IMR-90 (cell line): ENCODE results near the gene FOXP1. TPM values are rescaled to one million over a fixed set of nuclear protein-coding genes. Genes with fewer than 3 reads are reported as not detected.
A peak's percentile ranks its signal among the peaks of the same experiment; 100 is the strongest.

Experiments used
- ATAC-seq: fragments of 200-7000 bp; cut with Tn5 transposase; 2 replicates; pipeline ENCODE4 v1.9.1; 2020; ENCODE audit warnings: low read depth, mild to moderate bottlenecking, moderate library complexity
- BruUV-seq: library from RNA; stranded (reverse); fragments of 400-500 nt; replicated peaks from 2 replicates; lab custom pipeline; 2021; lab: Mats Ljungman, UMichigan
- CTCF ChIA-PET: fragments of 300-600 bp; formaldehyde crosslinking; extraction: SDS; loops from one replicate; lab custom pipeline; 2021; ENCODE audit warnings: antibody characterized with exemption; lab: Yijun Ruan, JAX
- POLR2A ChIA-PET: fragments of 300-600 bp; sonication (Branson Sonifier 250); formaldehyde crosslinking; loops from one replicate; lab custom pipeline; 2022; ENCODE audit warnings: antibody characterized with exemption; ENCODE audit not compliant: unreplicated experiment; lab: Charles Lee
- DNase-seq: peaks from one replicate; pipeline ENCODE4 v3.0.0; 2013
- H2AFZ ChIP-seq: replicated peaks from 2 replicates; pipeline ENCODE3; 2013; ENCODE audit warnings: low read length, mild to moderate bottlenecking; ENCODE audit not compliant: poor library complexity
- H2AK5ac ChIP-seq: 2 replicates; pipeline ENCODE4 v1.6.1; 2013; ENCODE audit warnings: low read depth, low read length, inconsistent platforms
- H2AK9ac ChIP-seq: replicated peaks from 2 replicates; pipeline ENCODE3; 2013; ENCODE audit warnings: mild to moderate bottlenecking, low read depth, low read length, moderate library complexity; ENCODE audit not compliant: poor library complexity
- H2BK120ac ChIP-seq: 2 replicates; pipeline ENCODE4 v1.6.1; 2013; ENCODE audit warnings: low read depth, low read length, inconsistent platforms
- H2BK15ac ChIP-seq: 3 replicates; pipeline ENCODE4 v1.6.1; 2013; ENCODE audit warnings: low read depth, low read length, inconsistent platforms
- H2BK20ac ChIP-seq: 2 replicates; pipeline ENCODE4 v1.6.1; 2013; ENCODE audit warnings: low read depth, mild to moderate bottlenecking, inconsistent platforms, low read length, moderate library complexity
- H2BK5ac ChIP-seq: 2 replicates; pipeline ENCODE4 v1.6.1; 2013; ENCODE audit warnings: mild to moderate bottlenecking, low read depth, low read length, inconsistent platforms; ENCODE audit not compliant: poor library complexity, severe bottlenecking
- H3K14ac ChIP-seq: replicated peaks from 2 replicates; pipeline ENCODE4 v1.6.1; 2013; ENCODE audit warnings: low read depth, low read length, inconsistent platforms
- H3K18ac ChIP-seq: 2 replicates; pipeline ENCODE4 v1.6.1; 2013; ENCODE audit warnings: low read depth, low read length, control low read depth
- H3K23ac ChIP-seq: 2 replicates; pipeline ENCODE4 v1.6.1; 2013; ENCODE audit warnings: low read depth, low read length, inconsistent platforms
- H3K27ac ChIP-seq: 2 replicates; pipeline ENCODE4 v1.5.1; 2013; ENCODE audit warnings: mild to moderate bottlenecking, control low read depth, low read length; ENCODE audit not compliant: insufficient read depth
- H3K27me3 ChIP-seq: 2 replicates; pipeline ENCODE4 v1.6.1; 2013; ENCODE audit warnings: low read length; ENCODE audit not compliant: control insufficient read depth, insufficient read depth
- H3K36me3 ChIP-seq: 2 replicates; pipeline ENCODE4 v1.6.1; 2013; ENCODE audit warnings: low read length, mixed read lengths; ENCODE audit not compliant: control insufficient read depth, insufficient read depth
- H3K4ac ChIP-seq: 2 replicates; pipeline ENCODE4 v1.6.1; 2013; ENCODE audit warnings: low read depth, low read length, inconsistent platforms
- H3K4me1 ChIP-seq: 2 replicates; pipeline ENCODE4 v1.6.1; 2013; ENCODE audit warnings: low read length, mixed read lengths; ENCODE audit not compliant: control insufficient read depth, insufficient read depth
- H3K4me2 ChIP-seq: 2 replicates; pipeline ENCODE4 v1.6.1; 2013; ENCODE audit warnings: low read depth, mild to moderate bottlenecking, control low read depth, low read length, moderate library complexity
- H3K4me3 ChIP-seq: 2 replicates; pipeline ENCODE4 v1.5.1; 2013; ENCODE audit warnings: low read depth, mild to moderate bottlenecking, control low read depth, low read length, moderate library complexity; ENCODE audit not compliant: insufficient read depth
- H3K56ac ChIP-seq: 2 replicates; pipeline ENCODE4 v1.6.1; 2013; ENCODE audit warnings: low read length, inconsistent platforms; ENCODE audit not compliant: insufficient read depth; ENCODE audit errors: extremely low read depth
- H3K79me1 ChIP-seq, 2 experiments: 2 replicates each; pipeline ENCODE4 v1.6.1; 2013; ENCODE audit warnings: low read length in 2 of 2, inconsistent platforms in 1 of 2, low read depth in 1 of 2
- H3K9ac ChIP-seq: 2 replicates; pipeline ENCODE4 v1.6.1; 2013; ENCODE audit warnings: low read depth, low read length, control low read depth
- H3K9me1 ChIP-seq: 2 replicates; pipeline ENCODE4 v1.6.1; 2013; ENCODE audit warnings: low read length, inconsistent platforms; ENCODE audit not compliant: insufficient read depth
- H3K9me3 ChIP-seq: 2 replicates; pipeline ENCODE4 v1.6.1; 2013; ENCODE audit warnings: low read length; ENCODE audit not compliant: control insufficient read depth, insufficient read depth
- H4K20me1 ChIP-seq: 2 replicates; pipeline ENCODE4 v1.6.1; 2013; ENCODE audit warnings: low read length, inconsistent platforms; ENCODE audit not compliant: insufficient read depth
- H4K5ac ChIP-seq: 2 replicates; pipeline ENCODE4 v1.6.1; 2013; ENCODE audit warnings: mild to moderate bottlenecking, low read depth, low read length, control low read depth
- H4K8ac ChIP-seq, 2 experiments: 2 replicates each; pipeline ENCODE4 v1.6.1; 2013; ENCODE audit warnings: low read depth in 2 of 2, low read length in 2 of 2, control low read depth in 1 of 2, inconsistent platforms in 1 of 2
- H4K91ac ChIP-seq: 2 replicates; pipeline ENCODE4 v1.6.1; 2013; ENCODE audit warnings: low read depth, low read length, inconsistent platforms; ENCODE audit not compliant: insufficient read depth
- BHLHE40 ChIP-seq: fragments of 150-350 bp; IDR thresholded peaks from 2 replicates; pipeline ENCODE4 v1.6.1; 2016; ENCODE audit warnings: mild to moderate bottlenecking, low read depth, low read length
- CEBPB ChIP-seq: IDR thresholded peaks from 2 replicates; pipeline ENCODE4 v1.6.1; 2012; ENCODE audit warnings: low read depth, low read length, improper control_type of control experiment
- CHD1 ChIP-seq: IDR thresholded peaks from 2 replicates; pipeline ENCODE4 v1.6.1; 2012; ENCODE audit warnings: low read depth, low read length, improper control_type of control experiment
- CTCF ChIP-seq: conservative IDR thresholded peaks from 2 replicates; pipeline ENCODE4 v1.5.1; 2012; ENCODE audit warnings: mild to moderate bottlenecking, low read depth, low read length, improper control_type of control experiment
- ELK1 ChIP-seq: fragments of 150-350 bp; IDR thresholded peaks from 2 replicates; pipeline ENCODE4 v1.6.1; 2016; ENCODE audit warnings: low read depth, mild to moderate bottlenecking, low read length, moderate library complexity, borderline replicate concordance
- FOS ChIP-seq: fragments of 150-350 bp; IDR thresholded peaks from 2 replicates; pipeline ENCODE4 v1.6.1; 2016; ENCODE audit warnings: low read depth, low read length
- MAFK ChIP-seq: IDR thresholded peaks from 2 replicates; pipeline ENCODE4 v1.6.1; 2012; ENCODE audit warnings: low read depth, low read length, improper control_type of control experiment
- MAZ ChIP-seq: IDR thresholded peaks from 2 replicates; pipeline ENCODE4 v1.6.1; 2012; ENCODE audit warnings: low read depth, mild to moderate bottlenecking, low read length, improper control_type of control experiment, moderate library complexity, borderline replicate concordance
- MXI1 ChIP-seq: IDR thresholded peaks from 2 replicates; pipeline ENCODE4 v1.6.1; 2012; ENCODE audit warnings: low read depth, mild to moderate bottlenecking, low read length, moderate library complexity, borderline replicate concordance
- NFE2L2 ChIP-seq: fragments of 150-350 bp; IDR thresholded peaks from 2 replicates; pipeline ENCODE4 v1.6.1; 2016; ENCODE audit warnings: low read depth, mild to moderate bottlenecking, low read length
- POLR2A ChIP-seq: IDR thresholded peaks from 2 replicates; pipeline ENCODE4 v1.6.1; 2012; ENCODE audit warnings: mild to moderate bottlenecking, low read depth, low read length
- RAD21 ChIP-seq: IDR thresholded peaks from 2 replicates; pipeline ENCODE4 v1.6.1; 2012; ENCODE audit warnings: low read length, improper control_type of control experiment
- RCOR1 ChIP-seq: IDR thresholded peaks from 2 replicates; pipeline ENCODE4 v1.6.1; 2012; ENCODE audit warnings: mild to moderate bottlenecking, low read length, improper control_type of control experiment; ENCODE audit not compliant: insufficient replicate concordance
- RFX5 ChIP-seq: IDR thresholded peaks from 2 replicates; pipeline ENCODE4 v1.8.0; 2012; ENCODE audit warnings: low read depth, mild to moderate bottlenecking, low read length, moderate library complexity
- SMC3 ChIP-seq: fragments of 150-350 bp; IDR thresholded peaks from 2 replicates; pipeline ENCODE4 v1.6.1; 2016; ENCODE audit warnings: low read depth, mild to moderate bottlenecking, antibody characterized with exemption, low read length, moderate library complexity
- USF2 ChIP-seq: fragments of 150-350 bp; IDR thresholded peaks from 2 replicates; pipeline ENCODE4 v1.6.1; 2017; ENCODE audit warnings: mild to moderate bottlenecking, antibody characterized with exemption, low read length, low read depth
- WGBS, 2 experiments: methylation state at CpG; one replicate each; pipeline versions ENCODE4 v1.1.5 to v1.1.7; 2013; ENCODE audit warnings: missing lambda C conversion rate in 2 of 2; ENCODE audit not compliant: insufficient read length in 1 of 2; ENCODE audit errors: extremely low coverage in 2 of 2; 5-methylcytosine and 5-hydroxymethylcytosine counted together
- dilution Hi-C: fragments of 300-500 bp; cut with HindIII; formaldehyde crosslinking; loops from one replicate; pipeline ENCODE4 v1.14.3; 2018; ENCODE audit warnings: low sequenced_read_pairs; ENCODE audit not compliant: unreplicated experiment
- in situ Hi-C: fragments of 300-500 bp; cut with MboI; formaldehyde crosslinking; loops from 3 replicates; pipeline ENCODE4 v1.14.3; 2019; ENCODE audit warnings: low sequenced_read_pairs, inconsistent platforms, mixed read lengths
- intact Hi-C: fragments of 100-400 bp; cut with micrococcal nuclease; formaldehyde crosslinking; loops from 2 replicates; pipeline ENCODE4 v1.10.0; 2022
- polyA plus RNA-seq, 3 experiments: library from polyadenylated mRNA; depleted of rRNA; stranded (reverse); fragments of >200 nt; gene quantifications; 2 replicates each; pipeline ENCODE4 v1.2.3, GENCODE V29; 2012; ENCODE audit warnings: low replicate concordance in 1 of 3
- total RNA-seq: library from RNA; depleted of rRNA; stranded (reverse); fragments of >200 nt; gene quantifications from 2 replicates; pipeline ENCODE4 v1.2.3, GENCODE V29; 2012

The FOXP1 gene
- total and polyA plus RNA-seq, 2 of the 4 experiments (the other 2 are of a cell fraction): 37.0 to 132 TPM

GRCh38 chr3:71464613-71465012 is 118.9 kb downstream of the FOXP1 start:
- H4K91ac ChIP-seq: 0 out of 2 replicates have a peak overlapping the region, but pooled peaks have one; percentile 64
- no CpG with 5 or more reads among the region's 2 CpGs for WGBS, 2 experiments
- H4K20me1 ChIP-seq: no peaks in the 10 kb centered on the region
- ChIA-PET POLR2A (no interaction called here), CTCF (no interaction called here)
- BruUV-seq: no TSS peak
- H2BK20ac ChIP-seq: peak overlapping the region; percentile 45; the same call in 1 of the 2 replicates
- no peak overlapping the region for H3K4me3 ChIP-seq
- no peak overlapping the region for H2BK5ac ChIP-seq
- H3K4ac ChIP-seq: peak overlapping the region; percentile 31
- in situ Hi-C loops (no loop called here), intact Hi-C loops (no loop called here), dilution Hi-C loops (no loop called here)
- ATAC-seq: no peak
- H2AK9ac ChIP-seq: no peak overlapping the region
- H3K9me3 ChIP-seq: no peaks in the 10 kb centered on the region
- H4K8ac ChIP-seq: no peak overlapping the region
- peak overlapping the region; percentile 47 for H2BK120ac ChIP-seq
- no peak overlapping the region for H3K18ac ChIP-seq
- no peak overlapping the region for H3K9ac ChIP-seq
- H2AK5ac ChIP-seq: peak overlapping the region; percentile 57
- no peak overlapping the region for H3K4me2 ChIP-seq
- H2AFZ ChIP-seq: no peak overlapping the region
- H3K79me1 ChIP-seq: peaks cover 14 to 44% of the 10 kb centered on the region in 2 experiments; a peak in 3 of 4 replicates
- H3K23ac ChIP-seq: no peak overlapping the region
- H3K9me1 ChIP-seq: peaks cover 12% of the 10 kb centered on the region
- no peaks in the 10 kb centered on the region for H3K27me3 ChIP-seq
- H3K36me3 ChIP-seq: no peaks in the 10 kb centered on the region
- no peak for DNase-seq
- 0 out of 3 replicates have a peak overlapping the region, but pooled peaks have one; percentile 21 for H2BK15ac ChIP-seq
- no peak overlapping the region for H4K5ac ChIP-seq
- no peak for TF ChIP-seq NFE2L2
- no peak for TF ChIP-seq FOS
- TF ChIP-seq CHD1: no peak
- TF ChIP-seq SMC3: no peak
- no peak for TF ChIP-seq RFX5
- TF ChIP-seq MXI1: no peak
- TF ChIP-seq MAFK: no peak
- TF ChIP-seq MAZ: no peak
- no peak for TF ChIP-seq CEBPB
- no peak for TF ChIP-seq RCOR1
- TF ChIP-seq RAD21: no peak
- TF ChIP-seq POLR2A: no peak
- no peak for TF ChIP-seq CTCF
- no peak for TF ChIP-seq USF2
- no peak for TF ChIP-seq BHLHE40
- no peak for TF ChIP-seq ELK1
- H3K56ac ChIP-seq: no peak overlapping the region
- peaks cover 6% of the 10 kb centered on the region; the same call in 1 of the 2 replicates for H3K4me1 ChIP-seq
- no peak overlapping the region for H3K14ac ChIP-seq
- H3K27ac ChIP-seq: no peak overlapping the region
